Epithelial cell of prostate (primary cell): ENCODE measurements around the gene IPMK.
A peak's percentile ranks its signal among the peaks of the same experiment; 100 is the strongest.
"Not testable (repeated sequence)": the region's sequence is repeated elsewhere in the genome, so short reads cannot be mapped to it uniquely, and the experiment has no call there.

Source experiments
- DNase-seq: peaks from one replicate; pipeline ENCODE4 v3.0.0-alpha.2; 2011; ENCODE audit warnings: low read depth, low spot score
- H3K27ac ChIP-seq: fragments of 450-650 bp; 2 replicates; pipeline ENCODE4 v1.5.1; 2017; ENCODE audit warnings: mild to moderate bottlenecking

The IPMK gene

DNA sequence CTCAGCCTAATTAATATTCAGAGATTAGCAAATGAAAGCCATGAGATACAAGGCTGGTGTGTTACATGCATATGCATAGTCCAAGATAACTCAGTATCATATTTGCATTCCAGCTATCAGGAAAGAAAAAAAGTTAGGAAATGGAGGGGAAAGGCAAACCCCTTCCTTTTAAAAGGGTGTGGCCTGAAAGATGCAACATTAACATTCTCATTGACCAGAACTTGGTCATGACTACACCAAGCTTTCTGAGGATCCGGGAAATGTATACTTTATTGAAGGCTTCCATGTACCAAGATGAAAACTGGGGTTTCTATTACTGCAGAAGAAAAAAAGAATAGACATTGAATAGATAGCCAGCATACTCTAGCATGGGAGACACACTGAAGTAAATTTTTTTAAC lies 96.5 kb downstream of the IPMK start:
- H3K27ac ChIP-seq: no peak overlapping the region
- no peak for DNase-seq

DNA sequence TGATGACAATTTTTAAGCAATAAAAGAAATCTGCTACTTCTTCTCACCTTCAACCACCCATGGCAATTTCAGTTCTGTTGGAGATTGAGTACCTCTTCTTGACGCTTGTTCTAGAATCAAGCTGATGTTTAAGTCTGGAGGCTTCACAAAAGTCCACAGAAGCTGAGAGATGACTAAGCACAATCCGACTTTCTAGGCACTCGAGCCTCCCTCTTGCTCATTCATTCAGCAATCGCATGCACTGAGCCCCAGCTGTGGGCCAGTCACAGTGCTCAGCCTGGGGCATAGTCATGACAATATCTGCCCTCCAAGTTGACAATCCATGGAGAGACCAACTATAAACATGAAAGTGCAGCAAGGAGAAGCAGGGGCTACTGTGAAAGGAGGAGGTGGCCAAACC lies 103.2 kb downstream of the IPMK start:
- DNase-seq: no peak
- H3K27ac ChIP-seq: no peak overlapping the region

DNA sequence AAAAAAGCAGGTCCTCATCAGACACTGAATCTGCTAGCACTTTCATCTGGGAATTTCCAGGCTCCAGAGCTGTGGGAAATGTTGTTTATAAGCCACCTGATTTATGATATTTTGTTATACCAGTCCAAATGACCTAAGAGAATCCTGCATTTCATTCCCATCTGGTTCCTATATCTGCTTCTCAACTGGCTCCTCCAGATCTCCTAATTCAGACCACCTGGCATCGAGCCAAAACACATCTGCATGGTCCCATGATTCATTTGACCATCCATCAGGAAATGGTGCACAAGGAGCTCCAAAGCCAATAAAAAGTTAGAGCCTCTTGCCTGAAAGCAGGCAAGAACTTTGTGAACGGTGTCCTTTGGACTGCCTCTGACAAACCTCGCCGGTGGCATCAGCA lies 108.9 kb downstream of the IPMK start:
- no peak overlapping the region for H3K27ac ChIP-seq
- DNase-seq: no peak

DNA sequence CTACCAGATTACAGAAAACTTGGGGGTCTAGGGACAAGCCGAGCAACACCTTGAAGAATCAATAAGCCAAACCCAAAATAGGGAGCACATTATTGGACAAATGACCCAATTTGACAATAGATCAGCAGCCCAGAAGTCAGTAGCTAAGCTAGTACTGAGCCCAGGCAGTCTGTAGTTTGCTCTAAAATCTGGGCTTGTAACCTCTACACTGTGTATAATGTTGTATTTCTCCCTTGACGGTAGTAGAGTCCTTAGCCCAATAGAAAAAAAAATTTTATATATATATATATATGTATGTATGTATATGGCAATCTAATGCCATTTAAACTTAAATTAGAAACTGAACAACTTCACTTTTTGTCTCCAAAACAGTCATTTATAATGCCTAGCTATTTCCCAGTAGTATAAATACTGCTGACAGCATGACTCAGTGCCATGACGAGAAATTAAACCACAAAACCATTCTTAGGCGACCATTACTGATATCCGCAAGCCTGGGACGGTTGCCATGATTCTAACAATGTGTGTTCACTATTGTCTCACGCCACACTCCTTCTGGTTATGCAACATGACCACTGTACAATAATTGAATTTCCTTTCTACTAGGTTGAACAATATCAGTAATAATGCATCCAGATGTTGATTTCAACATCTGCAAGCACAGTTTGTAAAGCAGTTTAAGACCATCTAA lies 110.5 kb downstream of the IPMK start:
- peak; percentile 84 for DNase-seq
- no peak overlapping the region for H3K27ac ChIP-seq

DNA sequence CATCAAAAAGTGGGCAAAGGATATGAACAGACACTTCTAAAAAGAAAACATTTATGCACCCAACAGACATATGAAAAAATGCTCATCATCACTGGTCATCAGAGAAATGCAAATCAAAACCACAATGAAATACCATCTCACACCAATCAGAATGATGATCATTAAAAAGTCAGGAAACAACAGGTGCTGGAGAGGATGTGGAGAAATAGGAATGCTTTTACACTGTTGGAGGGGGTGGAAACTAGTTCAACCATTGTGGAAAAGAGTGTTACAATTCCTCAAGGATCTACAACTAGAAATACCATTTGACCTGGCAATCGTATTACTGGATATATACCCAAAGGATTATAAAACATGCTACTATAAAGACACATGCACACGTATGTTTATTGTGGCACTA lies 111.8 kb downstream of the IPMK start:
- not testable (repeated sequence) for DNase-seq

DNA sequence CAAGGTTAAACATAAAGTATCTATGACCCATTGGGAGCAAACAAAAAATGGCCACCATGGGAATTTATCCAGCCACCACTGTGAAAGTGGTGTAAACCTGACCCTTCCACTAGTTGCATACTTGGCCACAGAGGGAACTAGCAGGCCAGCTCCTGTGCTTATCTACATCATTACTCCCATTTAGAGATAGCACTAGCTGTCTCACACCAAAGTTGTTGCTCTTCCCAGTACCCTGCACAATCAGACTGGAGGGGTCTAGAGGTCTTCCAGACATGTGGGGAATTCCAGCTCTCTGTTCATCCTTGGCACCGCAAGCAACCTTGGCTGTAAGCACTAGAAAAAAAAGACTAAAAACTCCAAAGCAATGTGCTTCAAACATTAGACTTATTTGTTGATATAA lies 113.9 kb downstream of the IPMK start:
- H3K27ac ChIP-seq: no peak overlapping the region
- DNase-seq: no peak

More for the DNA sequence above, 111.8 kb downstream of the IPMK start:
- not testable (repeated sequence) for H3K27ac ChIP-seq

DNA sequence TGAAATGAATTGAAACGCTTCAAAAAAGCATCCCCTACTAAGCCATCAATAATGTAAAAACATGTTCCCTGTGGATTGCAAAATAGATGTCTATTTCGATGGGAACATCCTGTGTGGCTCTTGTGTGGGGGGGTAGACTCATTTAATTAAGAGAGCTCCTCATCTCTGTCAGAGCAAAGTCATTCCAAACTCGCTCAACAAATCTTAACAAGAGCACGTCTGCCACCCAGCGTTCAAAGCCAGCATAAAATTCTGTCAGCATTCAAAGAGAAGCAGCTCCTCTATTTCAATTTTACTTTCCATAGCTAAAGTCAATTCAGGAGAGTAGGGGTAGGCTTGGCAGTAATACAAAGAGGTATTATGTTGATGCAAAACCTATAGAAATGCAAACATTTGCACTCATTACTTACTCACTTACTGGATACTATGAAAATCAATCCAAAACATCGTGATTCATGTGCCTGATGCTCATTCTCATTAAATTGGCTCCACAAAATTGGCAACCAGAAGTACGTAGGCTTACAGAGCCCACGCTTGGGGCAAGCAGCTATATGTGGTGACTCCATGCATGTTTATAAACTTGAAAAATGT lies 114.9 kb downstream of the IPMK start:
- DNase-seq: no peak
- no peak overlapping the region for H3K27ac ChIP-seq

DNA sequence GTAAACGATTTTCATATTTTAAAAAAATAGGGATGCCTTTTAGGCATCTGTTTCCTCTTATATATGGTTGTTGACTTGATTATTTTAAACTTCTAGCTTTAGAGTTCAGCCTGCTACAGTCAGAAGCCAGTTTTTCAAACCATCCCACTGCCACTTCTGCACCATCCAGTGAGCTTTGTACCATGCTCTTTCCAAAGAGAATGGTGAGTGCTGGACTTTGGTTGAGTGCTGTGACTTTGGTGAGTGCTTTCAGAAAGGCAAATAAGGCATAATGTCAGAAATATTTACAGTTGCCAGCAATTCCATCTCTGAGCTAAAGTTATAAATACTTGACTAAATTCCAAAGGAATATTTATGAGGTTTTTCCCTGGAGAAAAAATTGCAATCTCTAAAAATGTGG lies 117.4 kb downstream of the IPMK start:
- no peak for DNase-seq

DNA sequence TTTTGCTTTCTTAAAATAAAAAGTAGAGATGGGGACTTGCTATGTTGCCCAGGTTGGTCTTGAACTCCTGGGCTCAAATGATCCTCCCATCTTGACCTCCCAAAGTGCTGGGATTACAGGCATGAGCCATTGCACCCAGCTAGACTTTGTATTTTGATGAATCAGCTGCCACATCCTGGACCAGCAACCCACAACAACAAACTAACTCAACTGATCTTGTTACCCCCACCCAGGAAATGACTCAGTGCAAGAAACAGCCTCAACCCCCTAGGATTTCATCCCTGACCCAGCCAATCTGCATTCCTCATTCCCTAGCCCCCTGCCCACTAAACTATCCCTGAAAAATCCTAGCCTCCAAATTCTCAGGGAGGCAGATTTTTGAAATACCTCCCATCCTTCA lies 123.8 kb downstream of the IPMK start:
- DNase-seq: no peak

More for the DNA sequence above, 117.4 kb downstream of the IPMK start:
- H3K27ac ChIP-seq: no peak overlapping the region

More for the DNA sequence above, 123.8 kb downstream of the IPMK start:
- no peak overlapping the region for H3K27ac ChIP-seq
